Natural killer cell (primary cell): ENCODE measurements around the gene YJEFN3. TPM values are rescaled to one million over a fixed set of nuclear protein-coding genes. Genes with fewer than 3 reads are reported as not detected.

Experiments used
- ATAC-seq, 3 donors: fragments of 150-1000 bp in 2 of 3; fragments of 200-7000 bp in 1 of 3; cut with Tn5 transposase; 1 replicate in 1 of 3; 2 replicates in 2 of 3; pipeline ENCODE4 v1.10.0; 2021; ENCODE audit warnings: mild to moderate bottlenecking in 2 of 3, moderate library complexity in 2 of 3
- DNase-seq, 2 donors: peaks; one replicate each; pipeline versions ENCODE4 v3.0.0 to v3.0.0-alpha.2; 2013 to 2021; ENCODE audit warnings: mixed read lengths in 1 of 2
- H3K27ac ChIP-seq: one replicate; pipeline ENCODE4 v1.5.1; 2013; ENCODE audit warnings: mild to moderate bottlenecking, low read length
- H3K27me3 ChIP-seq: one replicate; pipeline ENCODE4 v1.6.1; 2013; ENCODE audit warnings: low read length; ENCODE audit not compliant: control insufficient read depth, insufficient read depth
- H3K36me3 ChIP-seq: one replicate; pipeline ENCODE4 v1.6.1; 2013; ENCODE audit warnings: low read length; ENCODE audit not compliant: control insufficient read depth, insufficient read depth
- H3K4me1 ChIP-seq: one replicate; pipeline ENCODE4 v1.6.1; 2013; ENCODE audit warnings: low read length; ENCODE audit not compliant: control insufficient read depth, insufficient read depth
- H3K4me3 ChIP-seq: one replicate; pipeline ENCODE4 v1.5.1; 2013; ENCODE audit warnings: low read length
- H3K9me3 ChIP-seq: one replicate; pipeline ENCODE4 v1.6.1; 2013; ENCODE audit warnings: low read length; ENCODE audit not compliant: control insufficient read depth, insufficient read depth
- H3K27ac Mint-ChIP-seq, 2 donors: one replicate each; pipeline ENCODE4 v1.8.0; 2022; ENCODE audit warnings: mild to moderate bottlenecking in 2 of 2, mixed read lengths in 2 of 2, moderate library complexity in 1 of 2
- H3K27me3 Mint-ChIP-seq, 2 donors: one replicate each; pipeline ENCODE4 v1.8.0; 2022; ENCODE audit warnings: low read depth in 2 of 2, mixed read lengths in 2 of 2
- H3K36me3 Mint-ChIP-seq: one replicate; pipeline ENCODE4 v1.8.0; 2022; ENCODE audit warnings: mixed read lengths
- H3K4me1 Mint-ChIP-seq, 2 donors: one replicate each; pipeline ENCODE4 v1.8.0; 2022; ENCODE audit warnings: mixed read lengths in 2 of 2
- H3K4me3 Mint-ChIP-seq: one replicate; pipeline ENCODE4 v1.8.0; 2022; ENCODE audit warnings: mild to moderate bottlenecking, moderate library complexity, mixed read lengths
- H3K9me3 Mint-ChIP-seq, 2 donors: one replicate each; pipeline ENCODE4 v1.8.0; 2022; ENCODE audit warnings: mixed read lengths in 2 of 2
- WGBS: methylation state at CpG from one replicate; pipeline ENCODE4 v1.1.7; 2013; ENCODE audit warnings: missing lambda C conversion rate; ENCODE audit not compliant: insufficient coverage; 5-methylcytosine and 5-hydroxymethylcytosine counted together
- intact Hi-C: fragments of 100-400 bp; cut with micrococcal nuclease; formaldehyde crosslinking; loops from one replicate; pipeline ENCODE4 v1.14.2; 2022
- total RNA-seq, 4 donors: library from RNA; stranded (reverse); fragments of 120-200 nt in 1 of 4; gene quantifications; one replicate each; pipeline versions ENCODE4 v1.2.3 to v1.2.4, GENCODE V29; 2013 to 2022
- TF ChIP-seq, protein P1 (sequence below): fragments of 200-600 bp; IDR thresholded peaks from one replicate; pipeline ENCODE4 v1.8.0; 2022; ENCODE audit warnings: antibody characterized with exemption

Gene YJEFN3, protein sequence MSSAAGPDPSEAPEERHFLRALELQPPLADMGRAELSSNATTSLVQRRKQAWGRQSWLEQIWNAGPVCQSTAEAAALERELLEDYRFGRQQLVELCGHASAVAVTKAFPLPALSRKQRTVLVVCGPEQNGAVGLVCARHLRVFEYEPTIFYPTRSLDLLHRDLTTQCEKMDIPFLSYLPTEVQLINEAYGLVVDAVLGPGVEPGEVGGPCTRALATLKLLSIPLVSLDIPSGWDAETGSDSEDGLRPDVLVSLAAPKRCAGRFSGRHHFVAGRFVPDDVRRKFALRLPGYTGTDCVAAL
- total RNA-seq: 1 to 10 TPM; 4.0 to 6.0 (median 4.3) TPM
- total RNA-seq (2013): 1.0 TPM

DNA sequence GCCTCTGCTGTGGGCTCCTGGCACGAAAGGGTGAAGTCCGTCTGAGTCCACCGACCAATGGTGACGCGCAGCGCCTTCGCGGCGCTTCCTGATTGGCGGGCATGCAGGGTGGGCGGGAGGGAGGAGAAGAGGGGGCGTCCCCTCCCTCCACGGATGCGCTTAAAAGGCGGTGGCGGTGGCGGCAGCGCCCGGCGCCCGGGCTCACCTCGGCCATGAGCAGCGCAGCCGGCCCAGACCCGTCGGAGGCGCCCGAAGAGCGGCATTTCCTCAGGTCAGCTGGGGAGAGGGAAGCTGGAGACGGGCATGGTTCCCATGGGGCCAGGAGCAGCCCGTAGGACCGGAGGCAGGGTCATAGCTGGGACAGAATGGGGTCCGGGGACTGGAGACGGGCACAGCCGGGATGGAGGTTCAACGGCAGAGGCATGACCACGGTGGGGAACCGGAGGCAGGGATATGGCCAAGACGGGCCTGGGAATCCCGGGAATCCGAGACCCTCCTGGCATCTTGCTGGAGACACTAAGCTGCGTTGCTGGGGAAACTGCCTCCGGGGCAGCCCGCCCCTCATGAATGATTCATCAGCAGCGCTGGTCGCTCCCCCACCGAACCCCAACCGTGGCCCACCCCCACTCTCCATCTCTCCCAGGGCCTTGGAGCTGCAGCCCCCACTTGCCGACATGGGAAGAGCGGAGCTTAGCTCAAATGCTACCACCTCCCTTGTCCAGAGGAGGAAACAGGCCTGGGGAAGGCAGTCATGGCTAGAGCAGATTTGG is at the start of gene YJEFN3:
YJEFN3 (plus strand) TSS at position 191 of the 770 bp plus-strand sequence; CDS start at position 213, 22 bp downstream.
- intact Hi-C loops: no loop called here
- 95% methylated on average over 50 of the region's 50 CpGs for WGBS

DNA sequence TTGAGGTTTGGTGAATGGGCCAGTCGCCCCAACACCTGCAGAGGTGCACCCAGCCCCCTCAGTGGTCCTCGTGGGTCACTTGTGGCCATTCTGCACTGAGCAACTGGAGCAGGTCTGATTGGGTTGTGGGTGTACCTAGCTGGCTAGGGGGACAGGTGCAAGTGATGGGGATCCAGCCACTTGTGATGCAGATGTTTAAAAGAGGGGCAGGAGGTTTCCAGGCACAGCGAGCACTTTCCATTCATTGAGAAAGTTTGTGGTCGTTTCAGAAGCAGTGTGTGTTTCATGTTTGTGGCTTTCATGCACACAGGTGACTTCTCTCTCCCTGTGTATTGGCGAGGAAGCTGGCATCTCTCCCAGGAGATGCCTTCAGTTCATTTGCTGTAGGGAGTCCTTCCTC is 48.0 kb upstream of the YJEFN3 start:
- Mint-ChIP-seq H3K9me3 (no peaks in the 10 kb centered on the region), H3K4me3 (no peak overlapping the region), H3K27me3 (no peaks in the 10 kb centered on the region), H3K27ac (peak overlapping the region; percentile 58 to 69), H3K4me1 (peaks cover 36 to 62% of the 10 kb centered on the region in 2 donors), H3K36me3 (no peaks in the 10 kb centered on the region)
- 47% methylated on average over 5 of the region's 5 CpGs for WGBS
- Histone ChIP-seq H3K27me3 (no peaks in the 10 kb centered on the region), H3K27ac (no peak overlapping the region), H3K9me3 (no peaks in the 10 kb centered on the region), H3K36me3 (peaks cover 25% of the 10 kb centered on the region), H3K4me3 (no peak overlapping the region), H3K4me1 (peaks cover 46% of the 10 kb centered on the region)
- TF ChIP-seq, protein P1, sequence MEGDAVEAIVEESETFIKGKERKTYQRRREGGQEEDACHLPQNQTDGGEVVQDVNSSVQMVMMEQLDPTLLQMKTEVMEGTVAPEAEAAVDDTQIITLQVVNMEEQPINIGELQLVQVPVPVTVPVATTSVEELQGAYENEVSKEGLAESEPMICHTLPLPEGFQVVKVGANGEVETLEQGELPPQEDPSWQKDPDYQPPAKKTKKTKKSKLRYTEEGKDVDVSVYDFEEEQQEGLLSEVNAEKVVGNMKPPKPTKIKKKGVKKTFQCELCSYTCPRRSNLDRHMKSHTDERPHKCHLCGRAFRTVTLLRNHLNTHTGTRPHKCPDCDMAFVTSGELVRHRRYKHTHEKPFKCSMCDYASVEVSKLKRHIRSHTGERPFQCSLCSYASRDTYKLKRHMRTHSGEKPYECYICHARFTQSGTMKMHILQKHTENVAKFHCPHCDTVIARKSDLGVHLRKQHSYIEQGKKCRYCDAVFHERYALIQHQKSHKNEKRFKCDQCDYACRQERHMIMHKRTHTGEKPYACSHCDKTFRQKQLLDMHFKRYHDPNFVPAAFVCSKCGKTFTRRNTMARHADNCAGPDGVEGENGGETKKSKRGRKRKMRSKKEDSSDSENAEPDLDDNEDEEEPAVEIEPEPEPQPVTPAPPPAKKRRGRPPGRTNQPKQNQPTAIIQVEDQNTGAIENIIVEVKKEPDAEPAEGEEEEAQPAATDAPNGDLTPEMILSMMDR: no peak
- no peak for ATAC-seq
- DNase-seq: no peak
- intact Hi-C loops: no loop called here

More for the DNA sequence above, at the start of gene YJEFN3:
- Histone ChIP-seq H3K4me1 (peaks cover 11% of the 10 kb centered on the region), H3K9me3 (no peaks in the 10 kb centered on the region), H3K4me3 (no peak within 1 kb of the TSS), H3K27me3 (no peaks in the 10 kb centered on the region), H3K27ac (no peak within 1 kb of the TSS), H3K36me3 (peaks cover 21% of the 10 kb centered on the region)
- Mint-ChIP-seq H3K4me3 (no peak within 1 kb of the TSS), H3K36me3 (no peaks in the 10 kb centered on the region), H3K27ac (peak within 1 kb of the TSS in 1 of 2 donors; percentile 20), H3K9me3 (no peaks in the 10 kb centered on the region), H3K4me1 (peaks cover 6 to 17% of the 10 kb centered on the region in 2 donors), H3K27me3 (no peaks in the 10 kb centered on the region)
- TF ChIP-seq, protein P1: no peak
- no peak for DNase-seq
- ATAC-seq: no peak

DNA sequence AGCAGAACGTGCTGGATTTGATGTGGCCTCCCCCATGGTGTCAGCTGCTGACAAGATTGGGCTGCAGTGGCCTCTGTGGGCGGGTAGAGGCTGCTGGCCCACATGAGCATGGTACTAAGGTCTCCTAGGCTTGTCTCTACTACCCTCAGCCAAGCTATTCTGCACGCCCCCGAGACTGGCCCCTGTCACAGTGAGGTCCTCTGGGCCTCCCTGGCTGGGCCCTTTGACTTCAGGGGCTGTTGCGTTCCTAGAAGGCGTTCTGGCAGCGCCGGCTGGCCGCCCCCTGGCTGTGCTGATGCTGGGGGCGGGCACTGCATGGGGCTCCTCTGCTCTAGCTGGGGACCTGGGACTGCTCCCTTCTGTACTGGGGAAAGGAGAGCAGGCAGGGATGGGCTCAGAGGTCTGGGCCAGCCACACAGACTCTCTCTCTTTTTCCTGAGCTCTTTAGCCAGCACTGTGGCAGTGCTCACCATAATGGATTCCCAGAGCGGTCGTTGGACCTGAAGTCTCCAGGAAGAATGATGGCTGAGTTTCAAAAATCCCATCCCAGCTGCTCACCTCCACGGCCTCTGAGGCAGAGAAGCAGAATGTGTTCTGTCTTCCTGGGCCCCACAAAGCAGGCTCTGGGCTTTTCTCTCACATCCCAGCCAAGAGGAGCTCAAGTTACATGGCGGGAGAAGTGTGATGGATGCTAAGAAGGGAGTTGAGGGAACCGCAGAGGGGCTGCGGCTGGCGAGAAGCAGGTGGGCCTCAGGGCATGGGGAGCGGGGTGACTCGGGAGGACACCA is 45.7 kb upstream of the YJEFN3 start:
- Mint-ChIP-seq H3K9me3 (no peaks in the 10 kb centered on the region), H3K4me3 (no peak overlapping the region), H3K4me1 (peaks cover 27 to 53% of the 10 kb centered on the region in 2 donors), H3K36me3 (no peaks in the 10 kb centered on the region), H3K27ac (peak overlapping the region; percentile 46 to 69), H3K27me3 (no peaks in the 10 kb centered on the region)
- intact Hi-C loops: no loop called here
- H3K9me3 ChIP-seq: no peaks in the 10 kb centered on the region
- no peak overlapping the region for H3K27ac ChIP-seq
- ATAC-seq: peak in 1 of 3 donors; percentile 32
- H3K4me1 ChIP-seq: peaks cover 44% of the 10 kb centered on the region
- H3K4me3 ChIP-seq: no peak overlapping the region
- no peak for DNase-seq
- peaks cover 29% of the 10 kb centered on the region for H3K36me3 ChIP-seq
- H3K27me3 ChIP-seq: no peaks in the 10 kb centered on the region
- 94% methylated on average over 19 of the region's 19 CpGs for WGBS
- TF ChIP-seq, protein P1: no peak
